Measurements from ENCODE around the gene FAR2. TPM values are rescaled to one million over a fixed set of nuclear protein-coding genes. Genes with fewer than 3 reads are reported as not detected.
"Not testable (repeated sequence)": the region's sequence is repeated elsewhere in the genome, so short reads cannot be mapped to it uniquely, and the experiment has no call there.

The FAR2 gene
- total RNA-seq, 2 experiments from 2014 or later = 9.2 to 9.9 TPM

DNA sequence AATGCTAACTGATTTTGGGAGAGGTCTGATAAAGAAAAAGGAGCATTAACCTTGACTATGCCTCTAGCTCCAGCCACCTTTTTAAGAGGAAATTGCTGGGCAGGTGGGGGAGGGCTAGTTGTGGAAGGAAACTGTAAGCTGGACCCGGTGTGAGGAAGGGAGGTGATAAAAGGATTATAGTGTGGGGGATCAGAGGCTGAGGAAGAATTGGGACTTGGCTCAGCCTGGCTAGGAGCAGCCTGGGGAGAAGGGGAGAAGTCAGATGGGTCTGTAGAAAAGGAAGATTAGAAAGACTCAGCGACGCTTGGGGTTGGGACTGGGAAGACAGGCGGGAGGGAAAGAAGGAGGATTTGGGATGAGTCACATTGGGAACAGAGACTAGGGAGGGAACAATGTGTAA is 10.2 kb upstream of the FAR2 start:
- H3K27me3 Mint-ChIP-seq; DNase-seq; H3K27ac Mint-ChIP-seq; POLR2A ChIA-PET; H3K4me3 Mint-ChIP-seq; CTCF ChIA-PET; intact Hi-C loops (cut with micrococcal nuclease); H3K36me3 Mint-ChIP-seq; H3K4me1 Mint-ChIP-seq (ENCODE audit: low read depth); H3K9me3 Mint-ChIP-seq: not testable (repeated sequence)

DNA sequence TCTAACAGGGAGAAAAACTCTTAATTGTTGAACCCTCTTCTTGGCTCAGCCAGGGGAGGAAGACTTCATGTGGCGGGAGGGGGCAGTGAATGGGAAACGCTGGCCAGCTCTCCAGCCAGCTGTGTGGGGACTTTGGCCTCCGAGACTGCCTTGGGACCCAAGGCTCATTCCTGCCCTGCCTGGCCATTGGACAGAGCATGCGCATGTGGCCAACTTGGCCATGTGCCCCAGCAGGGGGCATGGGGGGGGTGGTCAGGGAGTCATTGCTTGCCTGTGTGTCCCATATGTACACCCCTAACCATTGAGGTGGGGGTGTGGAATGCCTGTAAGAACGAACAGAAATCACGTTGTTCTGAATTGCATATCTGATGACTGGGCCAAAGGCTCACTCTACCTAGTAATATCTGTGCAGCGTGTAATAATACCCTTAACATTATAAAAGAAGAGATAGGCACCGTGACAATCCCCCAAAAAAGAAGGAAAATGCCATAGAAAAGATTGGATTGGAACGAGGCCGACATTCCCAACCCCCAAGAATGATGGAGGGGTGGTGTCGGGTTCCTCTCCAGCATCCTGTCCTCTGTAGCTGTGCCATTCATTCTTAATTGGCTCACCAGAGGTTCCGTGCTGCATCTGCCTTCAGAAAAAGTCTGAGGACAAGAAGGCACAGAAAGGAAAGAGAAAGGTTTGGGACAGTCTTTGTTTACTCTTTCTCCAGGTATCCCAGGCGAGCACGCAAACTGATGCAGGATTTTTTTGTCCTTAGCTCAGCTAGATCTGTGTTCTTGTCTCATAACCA is 3.5 kb upstream of the FAR2 start:
- DNase-seq = no peak
- intact Hi-C loops (cut with micrococcal nuclease) = loop anchor here (5.0 kb wide), 2 partner anchors 172 to 237 kb away; partner anchors contain the start of gene ERGIC2
- Mint-ChIP-seq H3K4me3 (no peak overlapping the region), H3K27me3 (peaks cover 1% of the 10 kb centered on the region), H3K27ac (no peak overlapping the region), H3K9me3 (peaks cover 2% of the 10 kb centered on the region), H3K4me1 (ENCODE audit: low read depth) (peaks cover 15% of the 10 kb centered on the region), H3K36me3 (no peaks in the 10 kb centered on the region)
- CTCF ChIA-PET = no interaction called here
- POLR2A ChIA-PET = no interaction called here

DNA sequence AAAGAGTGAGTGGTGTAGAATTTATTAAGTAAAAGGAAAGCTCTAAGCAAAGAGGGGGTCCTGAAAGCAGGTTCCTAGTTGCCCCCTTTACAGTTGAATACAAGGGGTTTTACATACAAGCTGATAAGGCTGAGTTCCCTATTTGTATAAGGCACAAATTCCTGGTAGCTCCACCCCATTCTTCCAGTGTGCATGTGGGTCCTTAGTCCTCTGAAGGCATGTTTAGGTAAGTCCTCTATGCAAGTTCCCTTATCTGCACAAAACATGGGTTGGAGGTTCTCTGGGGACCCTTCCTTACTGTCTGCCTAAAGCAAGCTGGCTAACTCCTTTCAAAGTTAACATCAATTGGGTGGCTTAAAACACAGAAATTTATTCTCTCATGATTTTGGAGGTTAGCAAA is 2.9 kb upstream of the FAR2 start:
- no peak for DNase-seq
- CTCF ChIA-PET = no interaction called here
- no peak overlapping the region for H3K4me3 Mint-ChIP-seq
- H3K27me3 Mint-ChIP-seq = peaks cover 1% of the 10 kb centered on the region
- POLR2A ChIA-PET = no interaction called here
- peaks cover 2% of the 10 kb centered on the region for H3K9me3 Mint-ChIP-seq
- H3K36me3 Mint-ChIP-seq = no peaks in the 10 kb centered on the region
- H3K4me1 Mint-ChIP-seq (ENCODE audit: low read depth) = peaks cover 15% of the 10 kb centered on the region
- intact Hi-C loops (cut with micrococcal nuclease) = loop anchor here (5.0 kb wide), 2 partner anchors 171 to 236 kb away; partner anchors contain the start of gene ERGIC2
- no peak overlapping the region for H3K27ac Mint-ChIP-seq

DNA sequence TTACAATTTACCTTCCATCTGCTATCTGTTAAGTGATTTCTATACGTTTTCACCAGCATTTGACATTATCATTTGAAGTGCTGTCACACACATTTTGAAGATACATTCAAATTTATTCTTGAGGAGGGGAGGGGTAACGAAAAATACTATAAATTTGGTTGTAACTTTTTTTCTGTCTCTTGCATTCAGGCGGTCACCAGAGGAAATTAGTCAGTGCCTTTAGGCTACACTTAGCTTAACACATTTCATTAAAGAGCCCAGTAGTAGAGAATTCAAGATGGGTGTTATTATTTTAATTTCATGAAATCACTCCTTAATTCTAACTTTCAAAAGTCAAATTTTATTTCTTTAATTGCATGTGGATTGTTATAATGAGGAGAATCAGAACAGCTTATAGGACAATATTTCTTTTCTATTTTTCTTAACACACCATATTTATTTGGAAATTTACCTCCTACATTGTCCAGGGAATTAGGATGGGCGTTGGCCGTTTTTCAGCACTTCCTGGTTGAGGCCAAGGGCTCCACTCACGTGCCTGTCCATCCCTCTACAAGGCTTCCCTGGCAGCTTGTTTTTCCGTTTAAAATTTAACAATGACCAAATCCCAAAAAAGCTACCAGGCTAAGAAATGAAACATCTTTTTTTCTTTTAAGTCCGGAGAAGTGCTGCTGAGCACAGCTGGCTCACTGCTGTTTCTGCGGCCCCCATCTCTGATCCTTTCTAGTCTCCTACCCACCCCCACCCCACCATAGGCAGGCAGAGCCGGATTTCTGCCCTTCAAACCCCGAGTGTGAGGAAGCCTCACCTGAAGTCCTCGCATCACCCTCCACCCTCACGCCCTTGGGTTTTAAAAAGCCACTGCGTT is 1.1 kb upstream of the FAR2 start:
- Mint-ChIP-seq H3K27me3 (peaks cover 1% of the 10 kb centered on the region), H3K9me3 (no peaks in the 10 kb centered on the region), H3K36me3 (no peaks in the 10 kb centered on the region), H3K4me3 (peak overlapping the region; percentile 92), H3K4me1 (ENCODE audit: low read depth) (peaks cover 15% of the 10 kb centered on the region), H3K27ac (no peak overlapping the region)
- ChIA-PET CTCF (no interaction called here), POLR2A (interaction anchor here (0.7 kb wide), 1 partner anchor 44 kb away, joined by 3 read pairs; no protein-coding TSS in a partner anchor)
- intact Hi-C loops (cut with micrococcal nuclease) = loop anchor here (1.0 to 5.0 kb wide), 3 partner anchors 94 to 234 kb away; partner anchors contain the start of gene ERGIC2
- no peak for DNase-seq

DNA sequence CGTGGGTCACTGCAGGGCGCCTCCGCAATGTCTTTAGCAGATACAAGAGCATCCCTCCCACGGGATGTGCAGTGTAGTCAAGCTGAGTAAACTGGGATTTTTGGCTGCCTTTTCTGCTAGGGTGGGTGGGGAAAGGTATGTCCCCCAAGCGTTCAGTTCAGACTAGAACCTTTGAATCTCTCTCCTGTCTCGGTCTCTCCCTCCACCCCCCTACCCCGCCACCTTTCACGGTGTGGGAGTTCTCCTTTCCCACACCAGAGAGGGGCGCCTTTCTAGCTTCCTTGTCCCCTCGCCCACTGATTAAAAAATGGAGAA is 525 bp upstream of the FAR2 start:
- no peak for DNase-seq
- ChIA-PET CTCF (no interaction called here), POLR2A (no interaction called here)
- peak overlapping the region; percentile 76 for H3K27ac Mint-ChIP-seq
- intact Hi-C loops (cut with micrococcal nuclease) = loop anchor here (1.0 to 5.0 kb wide), 3 partner anchors 94 to 234 kb away; partner anchors contain the start of gene ERGIC2
- peaks cover 19% of the 10 kb centered on the region for H3K4me1 Mint-ChIP-seq (ENCODE audit: low read depth)
- H3K27me3 Mint-ChIP-seq = peaks cover 1% of the 10 kb centered on the region
- no peaks in the 10 kb centered on the region for H3K9me3 Mint-ChIP-seq
- H3K36me3 Mint-ChIP-seq = no peaks in the 10 kb centered on the region
- H3K4me3 Mint-ChIP-seq = peak overlapping the region; percentile 92

DNA sequence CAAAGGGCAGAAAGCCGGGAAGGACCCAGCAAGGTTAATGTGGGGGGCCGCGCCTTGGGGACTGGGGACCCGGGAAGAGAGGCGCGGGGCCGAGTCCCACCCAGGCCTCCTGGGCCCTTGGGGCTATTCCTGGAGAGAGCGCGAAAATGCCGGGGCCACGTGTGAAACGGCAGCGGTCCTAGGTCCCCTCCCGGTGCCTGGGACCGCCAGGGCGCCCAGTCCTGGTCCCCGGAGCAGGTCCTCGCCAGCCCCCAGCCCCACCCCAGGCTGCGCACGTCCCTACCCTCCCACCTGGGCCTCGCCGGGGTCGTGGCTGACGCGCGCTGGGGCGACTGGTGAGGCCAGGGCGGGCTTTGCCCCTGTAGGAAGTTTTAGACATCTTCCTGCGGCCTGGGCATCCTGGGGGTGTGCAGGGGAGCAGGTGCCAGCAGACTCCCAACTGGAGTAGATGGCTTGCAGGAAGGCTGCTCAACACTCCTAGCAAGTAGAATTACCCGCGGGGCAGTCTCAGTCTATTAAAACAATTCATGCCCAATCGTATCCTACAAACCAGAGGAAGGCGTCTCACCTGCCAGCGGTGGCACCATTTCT is 708 bp downstream of the FAR2 start:
- peak; percentile 12 for DNase-seq
- H3K4me1 Mint-ChIP-seq (ENCODE audit: low read depth) = peaks cover 19% of the 10 kb centered on the region
- no peaks in the 10 kb centered on the region for H3K36me3 Mint-ChIP-seq
- H3K4me3 Mint-ChIP-seq = peak overlapping the region; percentile 92
- no peaks in the 10 kb centered on the region for H3K9me3 Mint-ChIP-seq
- peaks cover 1% of the 10 kb centered on the region for H3K27me3 Mint-ChIP-seq
- CTCF ChIA-PET = no interaction called here
- POLR2A ChIA-PET = no interaction called here
- intact Hi-C loops (cut with micrococcal nuclease) = loop anchor here (1.0 to 5.0 kb wide), 3 partner anchors 46 to 233 kb away; partner anchors contain the start of gene ERGIC2
- no peak overlapping the region for H3K27ac Mint-ChIP-seq

DNA sequence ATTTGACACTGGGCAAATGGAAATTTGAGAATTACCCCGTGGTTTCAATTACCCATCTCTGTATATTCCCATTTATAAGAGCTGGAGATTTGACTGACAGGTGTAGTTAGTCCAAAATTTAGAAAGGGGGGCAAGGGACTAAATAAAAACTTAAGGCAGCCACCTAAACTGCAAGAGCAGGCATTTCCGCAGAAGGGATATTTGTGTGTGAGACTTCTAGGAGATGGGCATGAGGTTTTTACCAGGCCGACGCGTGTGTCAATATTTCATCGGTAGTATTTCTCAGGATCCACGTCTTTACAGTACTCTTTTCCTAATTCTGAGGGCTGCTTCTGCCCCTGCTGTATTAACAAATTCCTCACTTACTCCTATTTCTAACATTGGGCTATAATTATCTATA is 1.4 kb downstream of the FAR2 start:
- ChIA-PET CTCF (interaction anchor here (0.8 kb wide), 1 partner anchor 62 kb away, joined by 3 read pairs; no protein-coding TSS in a partner anchor), POLR2A (no interaction called here)
- no peak overlapping the region for H3K27ac Mint-ChIP-seq
- H3K9me3 Mint-ChIP-seq = no peaks in the 10 kb centered on the region
- H3K4me3 Mint-ChIP-seq = no peak overlapping the region
- peaks cover 1% of the 10 kb centered on the region for H3K27me3 Mint-ChIP-seq
- H3K4me1 Mint-ChIP-seq (ENCODE audit: low read depth) = peaks cover 19% of the 10 kb centered on the region
- DNase-seq = no peak
- H3K36me3 Mint-ChIP-seq = no peaks in the 10 kb centered on the region
- intact Hi-C loops (cut with micrococcal nuclease) = loop anchor here (1.0 kb wide), 1 partner anchor 47 kb away; no protein-coding TSS in a partner anchor

DNA sequence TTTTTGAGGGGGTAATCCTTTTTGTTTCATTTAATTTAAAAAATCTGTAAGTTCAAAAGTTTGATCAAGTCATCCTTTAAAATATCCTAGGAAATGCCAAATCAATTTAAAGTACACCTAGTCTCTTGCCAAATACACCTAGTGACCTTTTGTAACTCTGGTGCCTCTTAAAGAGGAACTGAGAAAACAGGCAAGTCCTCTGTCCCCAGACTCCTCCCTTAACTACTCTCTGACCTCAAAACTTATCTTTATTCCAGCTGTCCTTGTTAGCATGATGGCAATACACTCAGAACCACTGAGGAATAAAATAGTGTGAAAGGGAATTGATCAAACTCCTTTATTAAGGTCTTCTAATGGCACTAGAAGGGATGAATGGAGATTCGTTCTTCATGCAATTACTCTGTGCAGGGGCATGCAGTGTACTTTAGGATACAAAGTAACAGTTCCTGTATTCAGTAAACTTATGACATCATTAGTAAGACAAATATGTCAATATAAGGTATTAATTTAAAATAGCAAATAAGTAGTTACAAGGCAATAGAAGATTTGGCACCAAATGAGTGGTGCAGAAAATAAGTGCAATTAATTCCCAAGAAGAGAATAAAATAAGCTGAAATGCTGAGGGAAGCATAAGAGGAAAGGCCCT is 3.3 kb downstream of the FAR2 start:
- CTCF ChIA-PET = no interaction called here
- DNase-seq = no peak
- Mint-ChIP-seq H3K9me3 (no peaks in the 10 kb centered on the region), H3K27me3 (no peaks in the 10 kb centered on the region), H3K4me3 (no peak overlapping the region), H3K27ac (no peak overlapping the region), H3K4me1 (ENCODE audit: low read depth) (peaks cover 19% of the 10 kb centered on the region), H3K36me3 (no peaks in the 10 kb centered on the region)
- POLR2A ChIA-PET = no interaction called here
- intact Hi-C loops (cut with micrococcal nuclease) = no loop called here

DNA sequence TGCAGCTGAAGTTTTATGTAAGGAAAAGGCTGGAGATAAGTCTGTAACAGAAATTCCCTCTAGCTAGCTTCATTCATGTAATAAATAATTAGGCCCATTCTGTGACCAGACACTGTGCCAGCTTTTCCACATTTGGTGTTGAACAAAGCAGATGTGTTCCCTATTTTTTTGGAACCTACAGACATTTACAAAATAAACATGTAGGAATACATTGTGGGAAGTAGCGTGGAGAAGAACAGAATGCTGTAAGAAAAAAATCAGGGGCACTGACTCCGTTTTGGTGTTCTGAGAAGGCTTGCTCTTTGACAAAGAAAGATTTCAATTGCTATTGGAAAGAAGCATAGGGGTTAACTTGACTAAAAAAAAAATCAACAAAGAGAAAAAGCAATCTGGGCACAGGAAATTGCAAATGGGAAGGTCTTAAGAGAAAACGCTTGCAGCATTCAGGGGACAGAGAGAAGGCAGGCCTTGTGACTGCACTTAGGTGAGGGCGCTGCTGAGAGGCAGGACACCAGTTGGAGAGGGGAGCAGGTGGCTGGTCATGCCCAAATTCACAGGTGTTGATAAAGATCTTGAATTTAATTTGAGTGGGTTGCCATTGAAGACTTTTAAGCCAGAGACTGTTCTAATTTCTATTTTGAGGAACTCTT is 4.0 kb downstream of the FAR2 start:
- CTCF ChIA-PET = no interaction called here
- H3K4me1 Mint-ChIP-seq (ENCODE audit: low read depth) = peaks cover 14% of the 10 kb centered on the region
- H3K4me3 Mint-ChIP-seq = no peak overlapping the region
- no peak overlapping the region for H3K27ac Mint-ChIP-seq
- POLR2A ChIA-PET = no interaction called here
- H3K9me3 Mint-ChIP-seq = no peaks in the 10 kb centered on the region
- no peaks in the 10 kb centered on the region for H3K36me3 Mint-ChIP-seq
- DNase-seq = no peak
- intact Hi-C loops (cut with micrococcal nuclease) = no loop called here
- H3K27me3 Mint-ChIP-seq = no peaks in the 10 kb centered on the region

DNA sequence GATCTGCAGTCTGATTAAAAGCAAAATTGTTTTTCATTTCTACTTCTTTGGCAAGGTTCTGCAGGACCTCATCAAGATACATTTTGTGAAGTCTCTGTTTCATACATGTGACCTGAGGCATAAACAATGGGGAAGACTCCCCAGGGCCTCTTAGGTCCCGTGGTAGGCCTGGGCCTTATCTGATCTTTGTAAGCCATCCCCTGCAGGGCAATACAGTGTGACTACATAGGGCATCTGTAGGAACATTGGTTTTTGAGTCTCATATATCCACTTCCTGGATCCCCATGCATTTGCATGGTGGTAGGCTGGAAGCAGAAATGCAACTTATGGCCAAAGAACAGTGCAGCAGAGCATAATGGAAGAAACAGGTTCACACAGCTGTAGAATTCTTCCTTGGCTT is 6.0 kb downstream of the FAR2 start:
- Mint-ChIP-seq H3K9me3 (no peaks in the 10 kb centered on the region), H3K4me3 (no peak overlapping the region), H3K4me1 (ENCODE audit: low read depth) (peaks cover 14% of the 10 kb centered on the region), H3K27ac (no peak overlapping the region), H3K36me3 (no peaks in the 10 kb centered on the region), H3K27me3 (no peaks in the 10 kb centered on the region)
- CTCF ChIA-PET = no interaction called here
- POLR2A ChIA-PET = no interaction called here
- no peak for DNase-seq
- intact Hi-C loops (cut with micrococcal nuclease) = no loop called here

DNA sequence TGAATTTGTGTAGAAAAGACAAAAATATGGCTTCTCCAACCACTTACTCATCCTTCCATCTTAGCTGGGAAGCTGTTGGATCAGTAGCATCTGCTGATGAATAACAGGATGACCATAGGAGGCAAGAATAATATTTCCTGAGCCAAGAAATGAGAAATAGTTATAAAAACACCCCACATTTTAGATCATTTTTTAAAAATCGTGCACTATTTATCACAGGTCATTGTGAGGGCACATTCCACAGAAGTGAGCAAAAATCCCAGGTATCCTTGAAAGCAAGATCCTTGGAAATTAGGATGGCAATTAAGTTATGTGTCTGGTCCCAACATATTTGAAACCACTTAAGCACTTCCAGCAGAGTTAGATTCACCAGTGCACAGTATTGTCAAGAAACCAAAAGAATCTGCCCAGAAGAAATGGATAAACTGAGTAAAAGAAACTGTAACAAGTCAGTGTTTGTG is 8.4 kb downstream of the FAR2 start:
- POLR2A ChIA-PET = no interaction called here
- Mint-ChIP-seq H3K9me3 (no peaks in the 10 kb centered on the region), H3K4me3 (no peak overlapping the region), H3K36me3 (no peaks in the 10 kb centered on the region), H3K27me3 (no peaks in the 10 kb centered on the region), H3K27ac (no peak overlapping the region), H3K4me1 (ENCODE audit: low read depth) (peaks cover 19% of the 10 kb centered on the region)
- intact Hi-C loops (cut with micrococcal nuclease) = no loop called here
- CTCF ChIA-PET = no interaction called here
- DNase-seq = no peak
